Mucosa of gallbladder (tissue), 1 donor: Measurements from ENCODE around the gene RPL38. TPM values are rescaled to one million over a fixed set of nuclear protein-coding genes. Genes with fewer than 3 reads are reported as not detected.
"Not testable (repeated sequence)": the region's sequence is repeated elsewhere in the genome, so short reads cannot be mapped to it uniquely, and the experiment has no call there.

ENCODE experiments used
- DNase-seq: peaks from one replicate; pipeline ENCODE4 v3.0.0-alpha.2; 2020; ENCODE audit warnings: low spot score
- total RNA-seq: library from RNA; stranded (reverse); gene quantifications from one replicate; pipeline ENCODE4 v1.2.1, GENCODE V29; 2021
- donor health status: DM: no; HTN: no; CAD: no.

Gene RPL38
- total RNA-seq, 1 donor from 2014 or later: 627 TPM

GRCh38 chr17:74183411-74183810 lies 20.1 kb upstream of the RPL38 start:
- no peak for DNase-seq

- DNase-seq: no peak
Measured at GRCh38 chr17:74185571-74186185, 17.8 kb upstream of the RPL38 start.

GRCh38 chr17:74186498-74186897 lies 17.0 kb upstream of the RPL38 start:
- DNase-seq: no peak

GRCh38 chr17:74187761-74188160 lies 15.7 kb upstream of the RPL38 start:
- no peak for DNase-seq

- DNase-seq: not testable (repeated sequence)
Measured at GRCh38 chr17:74188687-74189086, 14.8 kb upstream of the RPL38 start.

GRCh38 chr17:74190154-74190553 lies 13.3 kb upstream of the RPL38 start:
- DNase-seq: no peak

GRCh38 chr17:74190807-74191406 lies 12.6 kb upstream of the RPL38 start:
- DNase-seq: no peak

GRCh38 chr17:74192950-74193781 lies 10.3 kb upstream of the RPL38 start:
- peak; percentile 86 for DNase-seq

- DNase-seq: no peak
Measured at GRCh38 chr17:74194682-74195081, 8.8 kb upstream of the RPL38 start.

- DNase-seq: no peak
Measured at GRCh38 chr17:74196541-74197317, 6.7 kb upstream of the RPL38 start.

GRCh38 chr17:74197801-74198200 lies 5.7 kb upstream of the RPL38 start:
- DNase-seq: no peak

- no peak for DNase-seq
Measured at GRCh38 chr17:74198694-74199093, 4.8 kb upstream of the RPL38 start.

- peak; percentile 58 for DNase-seq
Measured at GRCh38 chr17:74199306-74200092, 4.0 kb upstream of the RPL38 start.

- DNase-seq: no peak
Measured at GRCh38 chr17:74200112-74200511, 3.4 kb upstream of the RPL38 start.

- no peak for DNase-seq
Measured at GRCh38 chr17:74201250-74201649, 2.2 kb upstream of the RPL38 start.

GRCh38 chr17:74201948-74202347 lies 1.5 kb upstream of the RPL38 start:
- no peak for DNase-seq

GRCh38 chr17:74202938-74203337 lies 540 bp upstream of the RPL38 start:
- no peak for DNase-seq

GRCh38 chr17:74204474-74204873 lies 996 bp downstream of the RPL38 start:
- DNase-seq: no peak

- no peak for DNase-seq
Measured at GRCh38 chr17:74205274-74205673, 1.8 kb downstream of the RPL38 start.

GRCh38 chr17:74206332-74206818 lies 2.9 kb downstream of the RPL38 start:
- DNase-seq: no peak
